Lower leg skin (tissue), 4 donors: ENCODE results near the gene CORIN. TPM values are rescaled to one million over a fixed set of nuclear protein-coding genes. Genes with fewer than 3 reads are reported as not detected.
"Not testable (repeated sequence)": the region's sequence is repeated elsewhere in the genome, so short reads cannot be mapped to it uniquely, and the experiment has no call there.

ENCODE experiments used
- DNase-seq, 2 donors: peaks; one replicate each; pipeline ENCODE4 v3.0.0-alpha.2; 2019; ENCODE audit warnings: low spot score in 2 of 2
- H3K4me3 ChIP-seq: fragments of 200-600 bp; sonication (generic); 2 replicates; pipeline ENCODE4 v1.5.1; 2017; ENCODE audit warnings: mild to moderate bottlenecking, low read depth; ENCODE audit not compliant: poor library complexity, severe bottlenecking
- CTCF ChIP-seq, 3 donors: fragments of 450-650 bp; IDR thresholded peaks; one replicate each; pipeline ENCODE4 v1.5.1; 2016; ENCODE audit warnings: antibody characterized with exemption in 3 of 3, mild to moderate bottlenecking in 3 of 3, moderate library complexity in 2 of 3
- POLR2A ChIP-seq, 2 donors: fragments of 450-650 bp; IDR thresholded peaks; one replicate each; pipeline ENCODE4 v1.6.1; 2016 to 2017; ENCODE audit warnings: antibody characterized with exemption in 2 of 2, mild to moderate bottlenecking in 1 of 2, moderate library complexity in 1 of 2
- WGBS, 2 donors: methylation state at CpG; one replicate each; pipeline ENCODE4 v1.1.5; 2018; 5-methylcytosine and 5-hydroxymethylcytosine counted together
- intact Hi-C: fragments of 100-400 bp; cut with DNase I; formaldehyde crosslinking; loops from one replicate; pipeline ENCODE4 v1.15.0; 2023; ENCODE audit warnings: low total_unique reads
- total RNA-seq, 4 donors: library from RNA; depleted of rRNA; stranded (reverse); fragments of >200 nt; gene quantifications; one replicate each; pipeline ENCODE4 v1.1.0, GENCODE V29; 2016

CORIN gene
- total RNA-seq, 4 donors from 2014 or later: 0.15 to 17.6 (median 1.7) TPM

GRCh38 chr4:47701286-47701685 lies 136.6 kb downstream of the CORIN start:
- TF ChIP-seq POLR2A (IDR thresholded peaks at IDR 0.05): no peak
- no peak for TF ChIP-seq CTCF (IDR thresholded peaks at IDR 0.05)
- intact Hi-C loops: no loop called here
- no peak for DNase-seq
- H3K4me3 ChIP-seq: no peak overlapping the region

GRCh38 chr4:47698837-47699236 lies 139.0 kb downstream of the CORIN start:
- no peak for DNase-seq
- no peak overlapping the region for H3K4me3 ChIP-seq
- TF ChIP-seq CTCF (IDR thresholded peaks at IDR 0.05) (no peak), POLR2A (IDR thresholded peaks at IDR 0.05) (no peak)
- 86 to 87% methylated on average over 3 of the region's 3 CpGs for WGBS, 2 donors
- intact Hi-C loops: no loop called here

- H3K4me3 ChIP-seq: no peak overlapping the region
- intact Hi-C loops: no loop called here
- 84 to 91% methylated on average over 6 of the region's 6 CpGs for WGBS, 2 donors
- no peak for DNase-seq
- TF ChIP-seq POLR2A (IDR thresholded peaks at IDR 0.05) (no peak), CTCF (IDR thresholded peaks at IDR 0.05) (no peak)
Observed at GRCh38 chr4:47696823-47697222, 141.0 kb downstream of the CORIN start.

- intact Hi-C loops: no loop called here
- no peak for DNase-seq
- TF ChIP-seq CTCF (IDR thresholded peaks at IDR 0.05) (no peak), POLR2A (IDR thresholded peaks at IDR 0.05) (no peak)
- no peak overlapping the region for H3K4me3 ChIP-seq
- WGBS, 2 donors: 60 to 81% methylated on average over 1 of the region's 1 CpG
Observed at GRCh38 chr4:47695260-47695659, 142.6 kb downstream of the CORIN start.

GRCh38 chr4:47694322-47694721 lies 143.5 kb downstream of the CORIN start:
- H3K4me3 ChIP-seq: no peak overlapping the region
- no peak for DNase-seq
- whole genome bisulfite sequencing, 2 donors: 85 to 100% methylated on average over 1 of the region's 1 CpG
- TF ChIP-seq POLR2A (IDR thresholded peaks at IDR 0.05) (no peak), CTCF (IDR thresholded peaks at IDR 0.05) (no peak)
- intact Hi-C loops: no loop called here

- 67 to 74% methylated on average over 7 of the region's 7 CpGs for WGBS, 2 donors
- no peak for DNase-seq
- H3K4me3 ChIP-seq: no peak overlapping the region
- no peak for TF ChIP-seq CTCF (IDR thresholded peaks at IDR 0.05)
- TF ChIP-seq POLR2A (IDR thresholded peaks at IDR 0.05): no peak
- intact Hi-C loops: no loop called here
Observed at GRCh38 chr4:47692691-47693090, 145.2 kb downstream of the CORIN start.

GRCh38 chr4:47691757-47692383 lies 146.0 kb downstream of the CORIN start:
- H3K4me3 ChIP-seq, intact Hi-C loops, DNase-seq: not testable (repeated sequence)
- WGBS, 2 donors: 35 to 53% methylated on average over 1 of the region's 1 CpG
